Mesothelial cell of epicardium (in vitro differentiated cells): Measurements from ENCODE around the gene TP73. TPM values are rescaled to one million over a fixed set of nuclear protein-coding genes. Genes with fewer than 3 reads are reported as not detected.

Experiments
- DNase-seq, 2 experiments: peaks; one replicate each; pipeline ENCODE4 v3.0.0; 2021; ENCODE audit warnings: low spot score in 2 of 2; ENCODE audit not compliant: unreplicated experiment in 2 of 2
- H3K27ac Mint-ChIP-seq: 2 replicates; pipeline ENCODE4 v1.8.0; 2021; ENCODE audit warnings: mixed read lengths
- H3K27me3 Mint-ChIP-seq: 2 replicates; pipeline ENCODE4 v1.8.0; 2021; ENCODE audit warnings: low read depth, mixed read lengths
- H3K36me3 Mint-ChIP-seq: 2 replicates; pipeline ENCODE4 v1.8.0; 2021; ENCODE audit warnings: mixed read lengths
- H3K4me1 Mint-ChIP-seq: 2 replicates; pipeline ENCODE4 v1.8.0; 2021; ENCODE audit warnings: mixed read lengths
- H3K4me3 Mint-ChIP-seq: 2 replicates; pipeline ENCODE4 v1.8.0; 2021; ENCODE audit warnings: mild to moderate bottlenecking, moderate library complexity, mixed read lengths
- H3K9me3 Mint-ChIP-seq: 2 replicates; pipeline ENCODE4 v1.8.0; 2021; ENCODE audit warnings: mixed read lengths
- CTCF ChIP-seq: fragments of 200-600 bp; sonication (generic); IDR thresholded peaks from one replicate; pipeline ENCODE4 v1.5.0; 2021; ENCODE audit warnings: antibody characterized with exemption; ENCODE audit not compliant: unreplicated experiment
- total RNA-seq: library from RNA; stranded (reverse); gene quantifications from 3 replicates; pipeline ENCODE4 v1.2.1, GENCODE V29; 2021

The TP73 gene
- total RNA-seq, 1 donor from 2014 or later: 1.4 TPM

GRCh38 chr1:3702528-3702927, 50.2 kb downstream of the TP73 start:
- Mint-ChIP-seq H3K4me1 (peaks cover 21% of the 10 kb centered on the region), H3K27ac (no peak overlapping the region), H3K9me3 (no peaks in the 10 kb centered on the region), H3K4me3 (no peak overlapping the region), H3K27me3 (peaks cover 51% of the 10 kb centered on the region), H3K36me3 (no peaks in the 10 kb centered on the region)
- no peak for DNase-seq
- no peak for TF ChIP-seq CTCF

GRCh38 chr1:3702990-3703728, 50.8 kb downstream of the TP73 start:
- Mint-ChIP-seq H3K27me3 (peaks cover 52% of the 10 kb centered on the region), H3K27ac (no peak overlapping the region), H3K4me1 (peaks cover 17% of the 10 kb centered on the region), H3K9me3 (no peaks in the 10 kb centered on the region), H3K36me3 (no peaks in the 10 kb centered on the region), H3K4me3 (no peak overlapping the region)
- no peak for DNase-seq
- TF ChIP-seq CTCF: no peak

- no peak for DNase-seq
- Mint-ChIP-seq H3K36me3 (no peaks in the 10 kb centered on the region), H3K4me3 (no peak overlapping the region), H3K27me3 (peaks cover 51% of the 10 kb centered on the region), H3K4me1 (peaks cover 13% of the 10 kb centered on the region), H3K27ac (no peak overlapping the region), H3K9me3 (no peaks in the 10 kb centered on the region)
- TF ChIP-seq CTCF: no peak
Measured at GRCh38 chr1:3703786-3704371, 51.6 kb downstream of the TP73 start.

- Mint-ChIP-seq H3K9me3 (no peaks in the 10 kb centered on the region), H3K4me3 (no peak overlapping the region), H3K27ac (no peak overlapping the region), H3K27me3 (peaks cover 52% of the 10 kb centered on the region), H3K4me1 (peaks cover 12% of the 10 kb centered on the region), H3K36me3 (no peaks in the 10 kb centered on the region)
- DNase-seq: no peak
- TF ChIP-seq CTCF: no peak
Measured at GRCh38 chr1:3705341-3705950, 53.1 kb downstream of the TP73 start.

DNA sequence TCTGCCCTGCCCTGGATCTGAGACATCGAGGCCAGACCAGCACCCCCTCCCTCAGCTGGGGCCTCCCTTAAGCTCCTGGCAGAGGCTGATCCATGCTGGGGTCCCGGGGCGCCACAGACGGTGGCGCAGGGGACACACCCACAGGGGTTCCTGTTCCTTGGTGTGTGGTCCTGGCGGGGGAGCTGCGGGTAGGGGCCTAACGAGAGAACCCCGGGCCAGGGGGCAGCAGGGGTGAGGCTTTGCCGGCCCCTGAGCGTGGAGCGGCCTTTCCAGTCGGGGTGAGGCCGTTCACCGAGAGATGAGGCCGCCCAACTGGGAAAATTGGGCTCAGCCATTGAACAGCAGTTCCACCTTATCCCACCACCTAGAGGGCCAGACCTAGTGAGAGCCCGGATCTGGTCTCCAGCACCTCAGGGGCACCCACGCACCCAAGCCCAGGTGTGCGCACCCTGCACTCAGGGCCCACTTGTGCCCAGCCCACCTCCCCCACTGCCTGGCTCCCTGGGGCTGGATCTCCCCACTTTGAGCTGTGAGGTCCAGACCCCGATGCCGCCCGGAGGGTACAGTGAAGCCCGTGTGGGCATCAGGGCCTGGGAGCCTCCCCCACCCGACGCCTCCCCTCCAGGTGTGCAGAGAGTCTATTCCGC, 54.5 kb downstream of the TP73 start:
- H3K27ac Mint-ChIP-seq: no peak overlapping the region
- no peak for DNase-seq
- H3K9me3 Mint-ChIP-seq: no peaks in the 10 kb centered on the region
- peaks cover 12% of the 10 kb centered on the region for H3K4me1 Mint-ChIP-seq
- peaks cover 58% of the 10 kb centered on the region for H3K27me3 Mint-ChIP-seq
- H3K36me3 Mint-ChIP-seq: no peaks in the 10 kb centered on the region
- TF ChIP-seq CTCF: no peak
- no peak overlapping the region for H3K4me3 Mint-ChIP-seq
